GM12873 (cell line): ENCODE results near the gene PANX1.

Experiments used
- TF ChIP-seq, protein P1 (sequence below): IDR thresholded peaks from 2 replicates; pipeline ENCODE4 v1.5.1; 2012; ENCODE audit warnings: low read depth, mild to moderate bottlenecking, moderate library complexity, low read length, control low read depth; ENCODE audit not compliant: insufficient read depth; ENCODE audit errors: missing control alignments

The PANX1 gene

DNA sequence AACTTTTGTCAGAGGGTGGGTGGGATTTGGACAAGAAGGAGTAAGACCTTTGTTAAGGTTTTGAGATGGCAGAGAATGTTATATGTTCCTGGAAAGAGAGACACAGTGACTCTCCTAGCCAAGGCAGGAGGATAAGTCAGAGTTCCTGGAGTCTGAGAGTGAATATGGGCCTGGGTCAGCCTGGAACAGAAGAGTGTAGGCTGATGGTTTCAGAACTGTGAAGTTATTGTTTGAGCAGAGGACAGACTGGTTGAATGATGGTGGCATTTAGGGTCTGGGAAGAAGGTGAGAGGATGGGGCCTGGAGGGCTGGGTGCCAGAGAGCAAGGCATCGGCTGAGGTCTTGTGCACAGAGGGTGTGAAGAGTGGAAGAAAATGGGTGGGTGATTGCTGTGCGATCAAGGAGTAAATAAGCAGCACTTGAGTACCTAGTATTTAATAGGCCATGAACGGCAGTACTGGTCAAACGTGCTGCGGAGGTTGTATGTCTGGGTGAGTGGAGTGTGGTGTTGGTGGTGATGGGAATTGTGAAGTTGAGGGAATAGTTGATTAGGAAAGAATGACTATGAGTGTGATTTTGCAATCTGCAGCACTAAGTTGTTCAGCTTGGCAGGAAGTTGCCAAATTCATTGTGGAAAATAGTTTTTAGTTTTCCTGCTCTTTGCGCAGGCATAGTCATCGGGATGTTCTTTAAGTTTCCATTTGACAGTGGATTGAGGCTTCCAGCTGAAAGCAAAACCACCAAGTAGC lies 1.8 kb downstream of the PANX1 start:
- TF ChIP-seq, protein P1, sequence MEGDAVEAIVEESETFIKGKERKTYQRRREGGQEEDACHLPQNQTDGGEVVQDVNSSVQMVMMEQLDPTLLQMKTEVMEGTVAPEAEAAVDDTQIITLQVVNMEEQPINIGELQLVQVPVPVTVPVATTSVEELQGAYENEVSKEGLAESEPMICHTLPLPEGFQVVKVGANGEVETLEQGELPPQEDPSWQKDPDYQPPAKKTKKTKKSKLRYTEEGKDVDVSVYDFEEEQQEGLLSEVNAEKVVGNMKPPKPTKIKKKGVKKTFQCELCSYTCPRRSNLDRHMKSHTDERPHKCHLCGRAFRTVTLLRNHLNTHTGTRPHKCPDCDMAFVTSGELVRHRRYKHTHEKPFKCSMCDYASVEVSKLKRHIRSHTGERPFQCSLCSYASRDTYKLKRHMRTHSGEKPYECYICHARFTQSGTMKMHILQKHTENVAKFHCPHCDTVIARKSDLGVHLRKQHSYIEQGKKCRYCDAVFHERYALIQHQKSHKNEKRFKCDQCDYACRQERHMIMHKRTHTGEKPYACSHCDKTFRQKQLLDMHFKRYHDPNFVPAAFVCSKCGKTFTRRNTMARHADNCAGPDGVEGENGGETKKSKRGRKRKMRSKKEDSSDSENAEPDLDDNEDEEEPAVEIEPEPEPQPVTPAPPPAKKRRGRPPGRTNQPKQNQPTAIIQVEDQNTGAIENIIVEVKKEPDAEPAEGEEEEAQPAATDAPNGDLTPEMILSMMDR, result no peak

DNA sequence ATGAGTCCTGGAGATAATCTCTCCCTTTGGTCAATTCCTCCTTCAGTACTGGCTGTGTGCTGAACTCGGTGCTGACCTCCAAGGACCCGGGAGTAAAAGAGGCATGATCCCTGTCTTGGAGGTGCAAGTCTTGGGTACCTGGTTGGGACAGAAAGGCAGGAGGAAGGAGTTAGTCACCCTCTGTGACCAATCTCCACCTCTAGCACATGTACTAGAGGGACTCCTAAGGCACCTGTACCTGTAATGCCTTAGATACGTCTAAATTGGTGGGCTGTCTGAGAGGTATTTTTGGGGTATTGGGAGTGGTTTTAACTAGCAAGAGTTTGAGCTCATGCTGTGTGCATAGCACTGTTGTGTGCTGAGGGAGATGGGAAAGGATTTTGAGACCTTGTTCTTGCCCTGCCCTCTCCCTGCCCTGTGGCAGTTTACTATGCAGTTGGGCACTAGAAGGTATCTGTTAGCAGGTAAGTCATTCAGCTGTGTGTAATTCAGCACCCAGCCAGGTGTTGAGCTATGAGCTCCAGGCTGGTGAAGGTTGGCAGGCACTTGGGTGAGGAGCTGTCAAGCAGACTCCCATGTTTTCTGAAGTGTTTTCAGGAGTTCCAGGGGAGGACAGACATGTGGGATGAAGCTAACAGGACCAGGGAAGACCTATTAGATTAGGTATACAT lies 2.5 kb downstream of the PANX1 start:
- TF ChIP-seq, protein P1, result no peak

DNA sequence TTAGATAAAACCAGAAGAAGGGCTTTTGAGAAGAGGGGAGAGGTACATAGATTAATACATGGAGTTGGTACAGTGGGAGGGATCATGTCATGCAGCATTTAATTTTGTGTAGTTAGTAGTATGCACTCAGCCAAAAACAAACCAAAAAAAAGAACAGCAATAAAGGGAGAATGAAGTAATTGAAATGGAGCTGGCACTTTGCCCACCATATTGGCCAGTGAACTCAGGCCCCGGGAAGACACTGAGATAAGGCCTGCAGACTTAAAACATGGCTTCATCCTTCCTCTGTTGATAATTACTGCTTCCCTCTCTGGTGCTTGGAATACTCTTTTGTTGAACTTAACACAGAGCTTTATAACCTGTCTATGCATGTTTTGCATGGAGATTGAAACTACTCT lies 3.1 kb downstream of the PANX1 start:
- TF ChIP-seq, protein P1, result no peak

DNA sequence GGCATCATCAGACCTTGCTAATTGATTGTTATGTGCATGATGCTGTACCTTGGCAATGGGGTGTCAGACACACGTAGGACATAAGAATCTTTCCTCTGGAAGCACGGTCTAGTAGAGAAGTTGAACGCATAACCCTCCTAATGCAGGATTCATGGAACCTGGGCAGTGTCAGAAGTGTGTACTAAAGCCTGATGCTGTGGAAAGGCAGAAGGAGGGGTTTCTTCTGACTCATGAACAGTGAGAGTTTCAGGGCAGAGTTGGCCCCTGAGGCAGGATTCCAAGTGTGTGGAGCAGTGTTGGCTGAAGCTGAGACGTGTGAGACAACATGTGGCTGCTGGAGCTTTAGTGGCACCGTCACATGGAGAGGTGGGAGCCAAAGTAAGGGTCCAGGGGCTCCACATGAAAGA lies 3.5 kb downstream of the PANX1 start:
- TF ChIP-seq, protein P1, result no peak

DNA sequence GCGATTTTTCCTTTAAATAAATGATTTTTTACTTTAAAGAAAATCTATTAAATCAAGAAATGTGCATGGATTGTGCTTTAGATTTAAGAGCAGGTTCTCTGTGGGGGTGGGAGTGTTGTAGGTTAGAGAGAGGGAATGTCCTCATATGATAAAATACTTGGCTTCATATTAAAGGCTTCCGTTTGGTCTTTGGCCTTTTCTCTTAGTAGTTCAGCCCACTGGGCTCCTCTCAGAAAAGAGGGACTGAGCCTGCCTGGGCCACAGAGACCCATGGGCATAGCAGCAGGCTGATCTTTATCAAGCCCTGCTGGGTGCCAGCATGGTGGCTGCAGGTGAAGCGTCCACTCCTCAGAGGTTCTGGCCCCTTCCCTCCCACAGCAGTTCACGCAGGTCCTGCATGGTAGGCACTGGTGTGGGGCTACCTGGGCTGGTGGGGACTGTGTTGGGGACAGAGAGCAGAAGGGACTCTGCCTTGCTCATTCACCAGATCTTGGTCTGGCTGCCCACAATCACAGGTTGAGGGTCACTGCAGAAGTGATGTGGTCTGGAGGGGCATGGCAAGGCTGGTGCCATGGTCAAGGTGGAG lies 4.3 kb downstream of the PANX1 start:
- TF ChIP-seq, protein P1, result no peak

DNA sequence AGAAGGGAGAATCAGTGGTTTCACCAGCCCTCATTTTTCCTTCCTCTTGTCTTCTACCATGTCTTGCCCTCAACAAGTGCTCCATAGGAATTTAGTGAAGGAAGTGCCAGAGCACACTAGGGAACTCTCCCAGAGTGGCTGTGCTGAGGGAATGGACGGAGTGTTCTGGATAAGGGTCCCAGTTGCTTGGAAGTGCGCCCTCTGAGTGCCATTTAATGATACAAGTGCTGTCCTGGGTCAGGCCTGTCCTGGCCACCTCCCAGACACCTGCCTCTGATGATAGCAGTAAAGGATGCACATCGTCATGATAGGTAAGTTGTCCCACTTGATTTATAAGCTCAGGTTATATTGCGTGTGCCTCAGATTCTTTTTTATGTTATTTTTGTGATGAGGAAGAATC lies 5.1 kb downstream of the PANX1 start:
- TF ChIP-seq, protein P1, result no peak
